ENCODE measurements around the gene COPS6.

DNA sequence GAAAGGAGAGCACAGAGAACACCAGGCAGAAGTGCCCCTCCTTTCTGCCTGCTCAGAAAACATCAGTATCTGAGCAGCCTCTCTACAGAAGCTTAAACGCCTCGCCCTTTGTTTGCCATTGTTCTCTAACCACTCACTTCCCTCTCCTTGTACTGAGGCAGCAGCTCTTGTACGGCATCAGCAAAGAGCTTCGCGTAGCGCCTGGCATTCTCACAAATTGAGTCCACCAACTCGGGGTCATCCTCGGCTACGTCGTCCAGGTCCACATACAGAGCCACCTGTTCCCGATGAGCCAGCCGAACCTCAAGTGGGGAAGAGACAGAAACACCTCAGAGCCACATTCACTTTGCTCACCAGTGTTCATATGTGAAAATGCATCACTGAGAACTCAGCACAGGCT is 10.7 kb downstream of the COPS6 start:
- TF ChIP-seq, protein P1, sequence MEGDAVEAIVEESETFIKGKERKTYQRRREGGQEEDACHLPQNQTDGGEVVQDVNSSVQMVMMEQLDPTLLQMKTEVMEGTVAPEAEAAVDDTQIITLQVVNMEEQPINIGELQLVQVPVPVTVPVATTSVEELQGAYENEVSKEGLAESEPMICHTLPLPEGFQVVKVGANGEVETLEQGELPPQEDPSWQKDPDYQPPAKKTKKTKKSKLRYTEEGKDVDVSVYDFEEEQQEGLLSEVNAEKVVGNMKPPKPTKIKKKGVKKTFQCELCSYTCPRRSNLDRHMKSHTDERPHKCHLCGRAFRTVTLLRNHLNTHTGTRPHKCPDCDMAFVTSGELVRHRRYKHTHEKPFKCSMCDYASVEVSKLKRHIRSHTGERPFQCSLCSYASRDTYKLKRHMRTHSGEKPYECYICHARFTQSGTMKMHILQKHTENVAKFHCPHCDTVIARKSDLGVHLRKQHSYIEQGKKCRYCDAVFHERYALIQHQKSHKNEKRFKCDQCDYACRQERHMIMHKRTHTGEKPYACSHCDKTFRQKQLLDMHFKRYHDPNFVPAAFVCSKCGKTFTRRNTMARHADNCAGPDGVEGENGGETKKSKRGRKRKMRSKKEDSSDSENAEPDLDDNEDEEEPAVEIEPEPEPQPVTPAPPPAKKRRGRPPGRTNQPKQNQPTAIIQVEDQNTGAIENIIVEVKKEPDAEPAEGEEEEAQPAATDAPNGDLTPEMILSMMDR (IDR thresholded peaks at IDR 0.05; ENCODE audit: low read depth, low read length, poor library complexity, severe bottlenecking) = no peak
- TF ChIP-seq EZH2phosphoT487 (IDR thresholded peaks at IDR 0.05; ENCODE audit: borderline replicate concordance, low read length) = no peak

Data from DOHH2 (cell line).